Stimulated activated CD8-positive, alpha-beta memory T cell treated with anti-CD3 and anti-CD28 coated beads, Interleukin-7, amount 100 ng/mL, for 24 hours (primary cell): ENCODE measurements around the gene OR8G1.
"Not testable (repeated sequence)": the region's sequence is repeated elsewhere in the genome, so short reads cannot be mapped to it uniquely, and the experiment has no call there.

ENCODE experiments used
- DNase-seq: peaks from one replicate; pipeline ENCODE4 v3.0.0-alpha.2; 2020; ENCODE audit warnings: low read depth

The OR8G1 gene, protein sequence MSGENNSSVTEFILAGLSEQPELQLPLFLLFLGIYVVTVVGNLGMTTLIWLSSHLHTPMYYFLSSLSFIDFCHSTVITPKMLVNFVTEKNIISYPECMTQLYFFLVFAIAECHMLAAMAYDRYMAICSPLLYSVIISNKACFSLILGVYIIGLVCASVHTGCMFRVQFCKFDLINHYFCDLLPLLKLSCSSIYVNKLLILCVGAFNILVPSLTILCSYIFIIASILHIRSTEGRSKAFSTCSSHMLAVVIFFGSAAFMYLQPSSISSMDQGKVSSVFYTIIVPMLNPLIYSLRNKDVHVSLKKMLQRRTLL

DNA sequence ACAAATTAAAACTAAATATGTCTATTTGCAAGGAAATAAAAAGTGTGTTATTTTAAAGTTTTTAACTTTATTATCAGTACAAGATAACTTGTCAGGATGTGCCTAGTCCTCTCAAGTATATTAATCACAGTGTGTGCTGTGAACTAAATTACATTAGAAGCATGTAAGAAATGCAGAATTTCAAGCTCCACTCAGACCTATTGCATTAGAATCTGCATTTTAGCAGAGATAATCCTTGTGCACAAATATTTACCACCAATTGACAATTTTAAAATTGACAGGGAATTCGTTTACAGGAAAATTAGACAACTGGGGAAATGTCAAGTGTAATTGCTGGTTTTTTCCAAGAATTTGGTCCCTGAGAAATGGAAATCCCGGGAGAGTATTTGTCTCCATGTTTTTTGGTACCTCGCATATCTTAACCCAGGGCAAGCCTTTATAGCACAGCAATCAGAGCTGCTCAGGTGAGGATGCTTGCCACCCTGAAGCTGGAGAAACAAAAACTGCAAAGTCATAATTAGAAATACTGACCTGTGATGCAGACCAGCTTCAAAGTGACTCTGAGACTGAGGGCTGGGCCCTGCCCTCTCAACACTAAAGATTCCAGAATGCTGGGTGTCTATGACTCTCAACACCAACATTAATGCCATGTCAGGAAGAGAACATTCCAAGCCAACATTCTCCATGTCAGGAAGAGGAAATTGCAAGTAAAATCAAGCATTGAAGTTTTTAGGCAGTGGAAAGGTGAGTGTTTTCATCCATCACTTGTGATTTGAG, at the start of gene OR8G1:
TSS of gene OR8G1 (plus strand) at position 475 of the 777 bp plus-strand sequence. CDS start 8,581 bp downstream, outside the sequence.
- DNase-seq = no peak

DNA sequence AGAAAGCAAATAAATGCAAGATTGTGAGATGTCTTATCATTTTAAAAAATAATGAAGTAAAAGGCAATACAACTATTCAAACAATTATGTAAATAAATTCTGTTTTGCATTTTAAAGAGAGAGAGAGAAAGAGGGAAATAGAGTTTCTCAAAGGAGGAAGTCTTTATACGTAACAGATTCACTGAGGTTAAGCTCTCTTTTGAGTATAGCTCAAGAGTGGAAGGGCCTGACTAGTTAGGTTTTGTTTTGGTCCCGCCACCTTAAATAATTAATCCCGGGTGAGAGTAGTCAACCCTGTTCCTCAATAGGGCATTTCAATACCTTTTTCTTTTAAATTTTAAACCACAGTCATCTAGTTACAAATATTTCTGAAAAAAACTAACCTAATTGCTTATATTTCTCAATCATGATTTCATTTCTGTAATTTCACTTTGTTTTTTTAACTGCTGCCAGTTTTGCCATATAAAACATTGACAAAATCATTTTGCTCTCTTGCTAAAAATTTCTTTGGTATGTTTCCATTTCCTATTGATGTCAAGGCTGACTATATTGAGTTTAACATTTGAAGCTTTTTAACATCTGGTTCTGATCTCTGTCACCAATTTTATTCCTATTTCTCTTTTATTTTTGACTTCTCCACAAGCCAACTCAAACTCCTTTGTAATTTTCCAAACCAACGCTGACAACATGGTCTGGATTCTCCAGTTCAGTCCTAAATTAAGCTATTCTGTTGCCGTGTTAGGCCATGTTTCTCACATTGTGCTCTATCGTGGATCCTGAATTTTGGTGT, 47.5 kb upstream of the OR8G1 start:
- no peak for DNase-seq

DNA sequence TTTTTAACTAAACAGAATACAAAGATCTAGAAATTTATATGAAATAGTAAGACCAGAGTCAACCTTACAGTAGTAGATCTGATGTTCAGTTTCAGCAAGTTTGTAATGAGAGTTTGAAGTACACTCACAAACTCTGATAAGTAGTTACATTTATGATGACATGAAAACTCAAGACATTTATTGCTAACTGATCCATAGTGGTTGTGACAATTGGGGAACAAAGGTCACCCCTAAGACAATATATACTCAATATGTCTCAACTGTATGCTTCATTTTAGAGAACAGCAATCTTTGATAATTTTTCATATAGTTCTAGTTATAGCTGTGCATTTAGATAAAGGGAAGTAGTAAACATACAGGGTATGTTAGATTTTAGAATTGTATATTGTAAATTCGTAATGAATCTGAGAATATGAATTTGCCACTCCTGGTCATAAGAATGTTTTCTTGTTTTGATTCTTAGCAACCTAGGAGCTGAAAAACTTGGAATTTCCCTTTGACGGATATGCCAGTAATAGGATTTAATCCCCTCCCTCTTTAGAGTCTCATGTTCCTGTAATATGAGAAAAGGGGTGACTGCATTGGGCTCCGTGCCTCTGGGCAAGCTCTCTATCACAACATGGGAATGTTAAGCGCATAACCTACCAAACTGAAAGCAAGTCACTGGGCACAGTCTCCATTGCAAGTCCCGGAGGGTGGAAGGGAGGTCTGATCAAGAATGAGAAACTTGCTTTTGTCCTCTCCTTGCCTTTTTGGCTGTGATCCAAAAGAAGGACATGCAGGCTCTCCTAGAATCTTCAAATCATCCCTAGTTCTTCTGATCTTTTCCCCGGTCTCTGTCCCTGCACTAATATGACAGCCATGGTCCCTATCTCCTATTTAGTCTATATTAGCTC, 46.4 kb upstream of the OR8G1 start:
- DNase-seq = no peak

DNA sequence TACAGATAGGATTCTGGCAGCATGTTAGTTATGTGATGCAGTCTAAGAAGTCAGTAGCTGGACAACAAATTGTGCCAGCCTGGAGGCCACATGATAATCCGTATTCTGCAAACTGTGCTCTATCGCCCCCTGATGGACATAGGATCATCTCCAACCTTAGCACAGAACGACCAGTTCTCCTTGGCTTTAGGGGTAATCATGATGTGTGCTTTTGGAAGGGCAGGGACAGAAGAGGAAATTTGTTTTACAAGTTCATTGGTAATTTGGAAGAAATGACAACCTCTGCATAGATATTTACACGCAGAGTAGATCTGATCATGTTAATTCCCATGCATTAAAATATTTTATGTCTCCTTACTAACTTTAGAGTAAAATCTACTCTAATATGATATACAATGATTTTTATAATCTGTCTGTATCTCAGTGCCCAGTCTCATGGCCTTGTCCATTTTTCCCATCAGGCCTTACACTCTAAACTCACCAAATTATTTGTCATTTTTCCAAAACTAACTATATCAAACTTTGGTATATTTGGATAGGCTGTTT, 45.6 kb upstream of the OR8G1 start:
- peak; percentile 9 for DNase-seq

DNA sequence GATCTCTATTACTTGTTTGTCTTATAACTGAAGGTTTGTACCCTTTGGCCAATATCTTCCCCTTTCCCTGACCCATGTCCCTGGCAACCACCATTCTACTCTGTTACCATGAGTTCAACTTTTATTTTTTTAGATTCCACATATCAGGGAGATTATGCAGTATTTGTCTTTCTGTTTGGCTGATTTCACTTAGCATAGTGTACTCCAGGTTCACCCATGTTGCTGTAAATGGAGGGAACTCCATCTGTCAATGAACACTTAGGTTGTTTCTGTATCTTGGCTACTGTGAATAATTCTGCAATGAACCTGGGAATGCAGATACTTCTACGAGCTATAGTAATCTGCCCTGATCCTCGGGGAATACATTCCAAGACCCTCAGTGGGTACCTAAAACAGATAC, 42.9 kb upstream of the OR8G1 start:
- DNase-seq = no peak

DNA sequence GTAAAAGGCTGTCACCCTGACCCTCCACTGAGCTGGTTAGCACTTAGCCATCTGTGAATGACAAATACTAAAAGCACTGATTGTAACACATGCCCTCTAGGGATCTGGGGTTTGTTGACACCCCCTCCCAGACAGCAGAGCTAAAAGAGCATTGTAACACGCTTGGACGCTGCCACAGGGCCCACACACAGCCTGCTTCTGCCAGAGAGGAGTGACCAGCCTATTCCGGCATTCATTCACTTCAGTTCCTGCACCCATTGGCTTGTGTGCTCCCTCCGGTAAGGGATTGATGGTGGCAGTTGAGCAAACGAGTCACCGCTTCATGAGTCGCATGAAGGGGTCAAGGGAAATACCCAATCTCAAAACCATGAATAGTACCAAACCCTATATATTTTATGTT, 42.0 kb upstream of the OR8G1 start:
- DNase-seq = no peak

DNA sequence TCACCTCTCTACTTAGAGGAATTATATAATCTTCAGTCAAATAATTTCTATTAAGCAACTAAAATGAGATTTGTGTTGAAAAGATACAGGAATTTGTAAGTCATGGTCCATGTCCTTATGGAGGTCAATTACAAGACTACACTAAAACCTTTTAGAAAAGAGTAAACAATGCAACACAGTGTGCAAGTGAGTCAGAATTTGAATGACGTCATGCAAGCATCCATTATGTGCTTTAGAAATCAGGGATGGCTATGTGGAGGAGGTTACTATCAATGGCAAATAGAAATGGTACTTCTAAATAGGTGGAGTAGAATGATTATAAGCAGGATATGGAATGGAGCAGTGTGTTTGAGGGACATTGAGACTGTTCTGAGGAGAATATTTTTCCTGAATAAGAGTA, 41.2 kb upstream of the OR8G1 start:
- DNase-seq = no peak

DNA sequence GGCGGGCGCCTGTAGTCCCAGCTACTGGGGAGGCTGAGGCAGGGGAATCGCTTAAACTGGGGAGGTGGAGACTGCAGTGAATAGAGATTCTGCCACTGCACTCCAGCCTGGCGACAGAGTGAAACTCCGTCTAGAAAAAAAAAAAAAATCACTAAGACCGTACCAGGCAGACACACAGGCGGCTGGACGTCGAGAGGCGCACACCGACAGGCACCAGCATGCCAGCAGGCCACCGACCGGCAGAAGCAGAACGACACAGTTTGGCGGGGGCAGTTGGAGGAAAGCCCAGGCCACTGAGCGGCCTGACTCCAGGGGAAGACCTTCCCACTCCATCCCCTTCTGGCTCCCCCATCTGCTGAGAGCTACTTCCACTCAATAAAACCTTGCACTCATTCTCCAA, 40.2 kb upstream of the OR8G1 start:
- no peak for DNase-seq

DNA sequence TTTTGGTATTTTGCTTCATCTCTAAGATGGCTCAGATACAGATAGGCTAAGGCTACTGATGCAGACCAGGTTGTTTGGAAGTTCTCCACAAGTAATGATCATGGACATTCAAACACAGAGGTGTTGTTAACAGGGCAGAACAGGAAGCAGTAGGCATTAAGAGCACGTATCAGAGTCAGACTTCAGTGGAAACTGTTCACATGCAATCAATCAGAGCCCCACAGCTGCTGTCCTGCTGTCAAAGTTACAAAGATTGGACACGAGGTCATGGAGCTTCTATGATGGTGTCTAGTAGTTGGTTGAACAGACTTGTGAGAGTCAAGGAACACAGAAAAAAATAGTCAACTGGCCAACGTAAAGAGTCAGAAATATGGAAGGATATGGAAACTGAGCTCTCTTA, 37.9 kb upstream of the OR8G1 start:
- DNase-seq = no peak

DNA sequence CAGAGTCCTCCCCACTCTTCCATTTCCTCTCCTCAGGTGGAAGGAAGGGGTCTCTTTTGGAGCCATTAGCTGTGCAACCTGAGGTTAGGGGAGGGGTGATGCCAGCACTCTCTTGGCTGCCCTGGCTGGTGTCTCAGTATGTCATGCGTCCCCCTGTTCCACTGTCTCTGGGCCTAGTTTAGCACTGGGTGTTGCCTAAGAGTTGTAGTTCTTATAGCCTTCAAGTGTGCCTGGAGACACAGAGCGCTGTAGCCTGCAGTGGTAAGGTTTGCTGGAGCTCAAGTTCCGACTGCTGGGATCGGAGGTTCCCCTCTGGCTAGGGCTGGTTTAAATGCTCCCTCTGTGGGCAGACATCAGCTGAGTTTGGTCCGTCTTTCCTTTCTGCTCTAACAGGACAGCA, 36.9 kb upstream of the OR8G1 start:
- no peak for DNase-seq

DNA sequence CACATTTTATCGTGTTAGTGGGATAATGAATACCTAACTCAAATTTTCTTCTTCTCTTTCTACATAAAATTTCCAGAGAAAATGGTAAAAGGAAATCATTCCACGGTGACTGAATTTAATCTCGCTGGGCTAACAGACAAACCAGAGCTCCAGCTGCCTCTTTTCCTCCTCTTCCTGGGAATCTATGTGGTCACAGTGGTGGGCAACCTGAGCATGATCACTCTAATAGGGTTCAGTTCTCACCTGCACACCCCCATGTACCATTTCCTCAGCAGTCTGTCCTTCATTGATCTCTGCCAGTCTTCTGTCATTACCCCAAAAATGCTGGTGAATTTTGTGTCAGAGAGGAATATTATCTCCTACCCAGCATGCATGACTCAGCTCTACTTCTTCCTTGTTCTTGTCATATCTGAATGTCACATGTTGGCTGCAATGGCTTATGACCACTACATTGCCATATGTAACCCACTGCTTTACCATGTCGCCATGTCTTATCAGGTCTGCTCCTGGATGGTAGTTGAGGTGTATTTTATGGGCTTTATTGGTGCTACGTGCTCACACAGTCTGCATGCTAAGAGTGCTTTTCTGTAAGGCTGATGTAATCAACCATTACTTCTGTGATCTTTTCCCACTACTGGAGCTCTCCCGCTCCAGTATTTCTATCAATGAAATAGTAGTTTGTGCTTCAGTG, 33.6 kb upstream of the OR8G1 start:
- DNase-seq = no peak

DNA sequence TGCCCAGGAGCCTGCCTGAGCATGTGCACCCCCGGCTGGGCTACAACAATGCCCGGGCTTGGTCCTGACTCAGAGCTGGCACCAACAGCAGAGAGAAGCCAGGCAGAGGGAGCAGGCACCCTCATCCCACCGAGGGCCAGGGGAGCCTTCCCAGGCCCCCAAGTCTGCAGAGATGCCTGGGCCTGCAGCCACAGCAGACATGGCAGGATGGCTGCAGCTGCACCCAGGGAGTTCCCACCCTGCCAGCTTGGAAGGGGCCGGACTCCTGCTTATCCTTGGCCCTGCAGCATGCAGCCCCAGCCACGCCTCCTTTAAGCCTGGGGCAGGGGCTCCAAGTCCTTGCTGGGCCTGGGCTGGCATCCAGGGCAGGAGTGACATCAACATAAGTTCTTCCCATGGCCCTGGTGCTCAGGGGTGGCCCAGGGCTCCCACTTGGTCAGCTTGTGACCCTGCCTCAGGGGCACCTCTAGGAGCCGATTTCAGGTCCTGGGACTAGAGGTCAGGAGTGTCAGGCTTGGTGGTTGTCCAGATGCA, 31.0 kb upstream of the OR8G1 start:
- no peak for DNase-seq

DNA sequence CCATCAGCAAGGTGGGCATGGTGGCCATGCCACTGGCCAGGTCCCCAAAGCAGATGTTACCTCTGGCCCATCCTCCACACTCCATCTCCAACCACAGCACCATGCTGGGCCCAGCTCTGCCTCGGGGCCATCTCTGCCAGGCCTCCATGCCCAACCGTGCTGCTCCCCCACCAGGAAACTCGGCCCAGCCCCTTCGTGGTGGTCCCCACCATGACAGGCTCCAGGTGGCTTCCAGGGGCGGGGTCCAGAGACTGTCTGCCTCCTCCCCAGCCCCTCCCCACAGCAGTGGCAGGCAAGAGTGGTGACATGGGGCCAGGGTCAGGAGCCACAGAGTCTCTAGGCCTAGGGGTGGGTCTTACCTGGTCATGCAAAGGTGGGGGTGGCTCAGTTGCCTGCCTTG, 30.5 kb upstream of the OR8G1 start:
- DNase-seq = no peak

DNA sequence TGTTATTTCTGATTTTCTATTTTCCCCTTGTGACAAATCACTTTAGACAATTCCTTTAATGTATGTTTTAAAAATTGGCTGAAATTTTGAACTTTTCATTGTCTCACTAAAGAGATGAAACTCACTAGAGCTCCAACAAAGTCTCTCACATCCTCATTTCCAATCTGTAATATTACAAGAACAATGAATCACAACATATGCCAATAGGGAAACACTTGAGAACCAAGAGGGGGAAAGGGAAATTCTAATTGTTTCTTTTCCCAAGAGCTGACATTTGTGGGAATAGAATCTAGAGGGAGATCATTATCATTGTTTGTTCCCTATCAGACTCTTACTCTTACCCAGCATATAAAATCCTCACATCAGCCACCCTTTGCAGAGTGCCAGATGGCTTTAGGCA, 29.6 kb upstream of the OR8G1 start:
- no peak for DNase-seq

DNA sequence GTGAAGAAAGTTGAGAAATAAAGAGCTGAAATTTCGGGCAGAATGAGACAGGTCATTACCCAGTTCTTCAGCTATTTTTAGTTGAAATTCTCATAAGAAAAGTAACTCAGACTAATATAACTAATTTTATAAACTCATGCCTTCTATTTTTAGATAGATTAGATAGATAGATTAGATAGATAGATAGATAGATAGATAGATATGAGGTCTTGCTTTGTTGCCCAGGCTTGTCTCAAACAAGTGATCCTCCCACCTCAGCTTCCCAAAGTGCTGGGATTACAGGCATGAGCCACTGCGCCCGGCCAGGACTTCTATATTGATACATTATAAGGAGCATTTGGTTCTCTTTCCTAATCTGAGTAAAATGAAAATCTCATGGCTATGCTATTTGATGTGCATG, 26.9 kb upstream of the OR8G1 start:
- DNase-seq = no peak

DNA sequence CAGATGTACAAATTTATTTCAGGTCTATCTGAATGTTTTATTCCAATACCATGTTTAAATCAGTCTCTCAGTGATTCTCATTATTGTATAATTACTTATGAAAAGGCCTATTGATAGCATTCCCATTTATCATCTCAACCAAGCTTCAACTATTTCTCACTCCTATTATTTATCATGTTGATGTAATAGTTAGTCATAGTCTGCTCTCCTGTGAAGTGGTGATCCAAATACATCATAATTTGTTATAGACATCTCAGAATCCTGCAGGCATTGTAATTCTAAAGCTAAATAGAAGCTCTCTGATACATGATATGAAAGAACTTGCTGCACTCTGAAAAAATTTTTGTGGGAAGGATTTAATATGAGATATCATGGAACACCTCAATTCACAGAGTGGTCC, 21.8 kb upstream of the OR8G1 start:
- DNase-seq = no peak

DNA sequence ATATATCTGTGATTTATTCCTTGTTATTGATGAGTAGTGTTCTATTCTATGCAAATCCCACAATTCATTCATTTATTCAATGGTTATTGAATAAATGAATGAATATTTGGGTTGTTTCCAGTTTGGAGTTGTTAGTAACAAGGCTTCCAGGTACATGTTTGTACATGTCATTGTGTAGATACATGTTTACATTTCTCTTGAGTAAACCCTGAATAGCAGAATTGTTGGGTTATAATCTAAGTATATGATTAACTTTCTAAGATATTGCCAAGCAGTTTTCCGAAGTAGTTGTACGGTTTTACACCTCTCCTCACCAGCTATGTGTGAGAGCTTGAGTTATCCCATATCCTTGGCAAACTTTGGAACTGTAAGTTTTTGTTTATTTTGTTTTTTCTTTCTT, 18.5 kb upstream of the OR8G1 start:
- no peak for DNase-seq

DNA sequence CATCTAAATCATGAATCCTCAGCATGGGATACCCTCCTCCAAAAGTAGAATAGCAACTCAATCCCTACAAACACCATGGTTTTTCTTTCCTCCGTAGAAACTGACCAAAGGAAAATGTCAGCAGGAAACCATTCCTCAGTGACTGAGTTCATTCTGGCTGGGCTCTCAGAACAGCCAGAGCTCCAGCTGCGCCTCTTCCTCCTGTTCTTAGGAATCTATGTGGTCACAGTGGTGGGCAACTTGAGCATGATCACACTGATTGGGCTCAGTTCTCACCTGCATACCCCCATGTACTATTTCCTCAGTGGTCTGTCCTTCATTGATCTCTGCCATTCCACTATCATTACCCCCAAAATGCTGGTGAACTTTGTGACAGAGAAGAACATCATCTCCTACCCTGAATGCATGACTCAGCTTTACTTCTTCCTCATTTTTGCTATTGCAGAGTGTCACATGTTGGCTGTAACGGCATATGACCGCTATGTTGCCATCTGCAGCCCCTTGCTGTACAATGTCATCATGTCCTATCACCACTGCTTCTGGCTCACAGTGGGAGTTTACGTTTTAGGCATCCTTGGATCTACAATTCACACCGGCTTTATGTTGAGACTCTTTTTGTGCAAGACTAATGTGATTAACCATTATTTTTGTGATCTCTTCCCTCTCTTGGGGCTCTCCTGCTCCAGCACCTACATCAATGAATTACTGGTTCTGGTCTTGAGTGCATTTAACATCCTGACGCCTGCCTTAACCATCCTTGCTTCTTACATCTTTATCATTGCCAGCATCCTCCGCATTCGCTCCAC, 16.1 kb upstream of the OR8G1 start:
- not testable (repeated sequence) for DNase-seq

DNA sequence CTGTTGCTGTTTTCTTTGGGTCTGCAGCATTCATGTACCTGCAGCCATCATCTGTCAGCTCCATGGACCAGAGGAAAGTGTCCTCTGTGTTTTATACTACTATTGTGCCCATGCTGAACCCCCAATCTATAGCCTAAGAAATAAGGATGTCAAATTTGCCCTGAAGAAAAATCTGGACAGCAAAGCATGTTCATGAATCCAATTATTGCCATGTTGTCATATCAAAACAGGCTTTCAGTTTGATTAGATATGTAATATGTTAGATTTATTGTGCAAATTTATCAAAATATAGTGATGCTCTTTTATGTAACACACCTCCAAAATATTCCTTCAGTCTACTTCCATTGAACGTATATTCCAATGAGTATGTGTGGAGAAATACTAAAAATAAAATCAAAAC, 15.4 kb upstream of the OR8G1 start:
- DNase-seq = no peak

DNA sequence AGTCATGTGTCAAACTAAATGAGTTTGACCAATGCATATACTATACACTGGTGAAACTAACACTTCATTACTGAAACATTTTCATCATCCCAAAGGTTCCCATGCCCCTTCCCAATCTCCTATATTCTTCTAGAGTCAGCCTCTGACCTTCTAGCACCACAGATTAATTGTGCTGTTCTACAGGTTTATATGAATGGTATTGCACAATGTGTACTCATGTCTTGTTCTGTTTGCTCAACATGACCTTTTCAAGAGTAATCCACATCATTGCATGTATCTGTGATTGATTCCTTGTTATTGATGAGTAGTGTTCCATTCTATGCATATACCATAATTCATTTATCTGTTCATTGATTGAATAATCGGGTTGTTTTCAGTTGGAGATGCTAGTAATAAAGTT, 7.5 kb upstream of the OR8G1 start:
- DNase-seq = no peak
